HepG2 (cell line): Measurements from ENCODE around the gene KRTDAP. TPM values are rescaled to one million over a fixed set of nuclear protein-coding genes. Genes with fewer than 3 reads are reported as not detected.

ENCODE experiments used
- ATAC-seq: fragments of 200-7000 bp; cut with Tn5 transposase; 3 replicates; pipeline ENCODE4 v1.9.1; 2020; ENCODE audit warnings: mild to moderate bottlenecking, moderate library complexity
- BruUV-seq: library from RNA; stranded (reverse); fragments of 400-500 nt; replicated peaks from 2 replicates; lab custom pipeline; 2021; lab: Mats Ljungman, UMichigan
- CTCF ChIA-PET: fragments of 300-600 bp; formaldehyde crosslinking; extraction: SDS; loops from one replicate; lab custom pipeline; 2021; ENCODE audit warnings: low total read pairs, inconsistent platforms, low intra/inter-chr PET ratio; lab: Yijun Ruan, JAX
- POLR2A ChIA-PET: fragments of 350-600 bp; sonication (Branson Sonifier 250); formaldehyde crosslinking; loops from one replicate; lab custom pipeline; 2020; ENCODE audit warnings: antibody characterized with exemption, inconsistent platforms; lab: Yijun Ruan, JAX
- DNase-seq: peaks from one replicate; pipeline ENCODE4 v3.0.0-alpha.2; 2015; ENCODE audit warnings: low spot score
- FAIRE-seq: peaks from 3 replicates; lab custom pipeline; 2011; peaks lifted over from hg19 to GRCh38; lab: Jason Lieb, UNC
- H2AFZ ChIP-seq: one replicate; pipeline ENCODE4 v1.6.1; 2011; ENCODE audit warnings: low read length, inconsistent platforms
- H3K27ac ChIP-seq: fragments of 300-600 bp; 3 replicates; pipeline ENCODE4 v1.8.0; 2011; ENCODE audit warnings: mixed run types, mild to moderate bottlenecking, mixed read lengths, low read length, inconsistent platforms; ENCODE audit not compliant: insufficient read depth; ENCODE audit errors: extremely low read length
- H3K27me3 ChIP-seq, 2 experiments: fragments of 200-600 bp in 1 of 2; 2 replicates in 1 of 2; 3 replicates in 1 of 2; pipeline versions ENCODE4 v1.6.0 to v1.8.0; 2011; ENCODE audit warnings: low read length in 2 of 2, mild to moderate bottlenecking in 2 of 2, moderate library complexity in 2 of 2, inconsistent platforms in 1 of 2; ENCODE audit not compliant: insufficient read depth in 2 of 2, control insufficient read depth in 1 of 2
- H3K36me3 ChIP-seq, 2 experiments: fragments of 200-600 bp in 1 of 2; replicated peaks in 1 of 2; 2 replicates in 1 of 2; 3 replicates in 1 of 2; pipeline versions ENCODE4 v1.5.1 to v1.8.0; 2011; ENCODE audit warnings: low read length in 2 of 2, inconsistent platforms in 1 of 2; ENCODE audit not compliant: insufficient read depth in 2 of 2, control insufficient read depth in 1 of 2
- H3K4me1 ChIP-seq: 2 replicates; pipeline ENCODE4 v1.5.1; 2012; ENCODE audit warnings: low read length, inconsistent platforms; ENCODE audit not compliant: insufficient read depth
- H3K4me2 ChIP-seq: 2 replicates; pipeline ENCODE4 v1.6.0; 2011; ENCODE audit warnings: low read depth, low read length, inconsistent platforms
- H3K4me3 ChIP-seq, 3 experiments: fragments of 200-600 bp in 1 of 3; sonication (generic), shearing (Covaris generic) in 1 of 3; replicated peaks in 1 of 3; 2 replicates each; pipeline ENCODE4 v1.5.1; 2011 to 2016; ENCODE audit warnings: low read length in 3 of 3, inconsistent platforms in 2 of 3, low read depth in 2 of 3, mild to moderate bottlenecking in 2 of 3, control low read depth in 1 of 3, mixed read lengths in 1 of 3; ENCODE audit not compliant: insufficient read depth in 1 of 3
- H3K79me2 ChIP-seq: one replicate; pipeline ENCODE4 v1.6.1; 2011; ENCODE audit warnings: low read length, inconsistent platforms; ENCODE audit not compliant: insufficient read depth
- H3K9ac ChIP-seq: 2 replicates; pipeline ENCODE4 v1.6.0; 2011; ENCODE audit warnings: mild to moderate bottlenecking, low read depth, low read length, inconsistent platforms; ENCODE audit not compliant: insufficient read depth
- H3K9me3 ChIP-seq: 2 replicates; pipeline ENCODE4 v1.5.1; 2012; ENCODE audit warnings: mild to moderate bottlenecking, low read length
- H4K20me1 ChIP-seq: 2 replicates; pipeline ENCODE4 v1.6.0; 2011; ENCODE audit warnings: inconsistent platforms, mild to moderate bottlenecking, low read length, moderate library complexity; ENCODE audit not compliant: insufficient read depth
- GZF1 ChIP-seq: sonication (generic); formaldehyde crosslinking; IDR thresholded peaks from 2 replicates; pipeline ENCODE4 v1.5.1; 2020; ENCODE audit warnings: mild to moderate bottlenecking, missing genetic modification reagents
- KLF15 ChIP-seq: sonication (generic); formaldehyde crosslinking; IDR thresholded peaks from 2 replicates; pipeline ENCODE4 v1.8.1; 2023; ENCODE audit warnings: borderline replicate concordance, mild to moderate bottlenecking, inconsistent platforms, missing genetic modification reagents, mixed read lengths
- MATR3 ChIP-seq: sonication (generic); formaldehyde crosslinking; IDR thresholded peaks from 2 replicates; pipeline ENCODE4 v1.4.0; 2020; ENCODE audit warnings: missing genetic modification reagents
- MED8 ChIP-seq: sonication (generic); formaldehyde crosslinking; IDR thresholded peaks from 2 replicates; pipeline ENCODE4 v1.8.1; 2023; ENCODE audit warnings: mild to moderate bottlenecking, missing genetic modification reagents; ENCODE audit not compliant: insufficient replicate concordance
- NKX3-1 ChIP-seq: sonication (generic); formaldehyde crosslinking; IDR thresholded peaks from 2 replicates; pipeline ENCODE4 v1.5.0; 2020; ENCODE audit warnings: missing genetic modification reagents
- RBAK ChIP-seq: sonication (generic); formaldehyde crosslinking; IDR thresholded peaks from 2 replicates; pipeline ENCODE4 v1.5.1; 2020; ENCODE audit warnings: mild to moderate bottlenecking, missing genetic modification reagents
- SSRP1 ChIP-seq: IDR thresholded peaks from 2 replicates; pipeline ENCODE4 v1.6.1; 2016; ENCODE audit warnings: control low read depth
- STAG1 ChIP-seq: sonication (generic); formaldehyde crosslinking; IDR thresholded peaks from 2 replicates; pipeline ENCODE4 v1.4.0; 2020; ENCODE audit warnings: missing genetic modification reagents
- TOPORS ChIP-seq: sonication (generic); formaldehyde crosslinking; IDR thresholded peaks from 2 replicates; pipeline ENCODE4 v1.8.0; 2023; ENCODE audit warnings: mild to moderate bottlenecking, missing genetic modification reagents
- ZBTB8A ChIP-seq: sonication (generic); formaldehyde crosslinking; IDR thresholded peaks from 2 replicates; pipeline ENCODE4 v1.4.0; 2020; ENCODE audit warnings: mild to moderate bottlenecking, low read depth, missing genetic modification reagents, borderline replicate concordance
- ZNF550 ChIP-seq: sonication (generic); formaldehyde crosslinking; IDR thresholded peaks from 2 replicates; pipeline ENCODE4 v1.4.0; 2020; ENCODE audit warnings: mild to moderate bottlenecking, missing genetic modification reagents, borderline replicate concordance
- WGBS: methylation state at CpG from one replicate; pipeline ENCODE4 v1.1.6; 2017; ENCODE audit warnings: low lambda C conversion rate; 5-methylcytosine and 5-hydroxymethylcytosine counted together
- in situ Hi-C: cut with HindIII; loops from 2 replicates; pipeline ENCODE4 v1.10.0; 2017; ENCODE audit warnings: low pct_unique_long_range_greater_than_20kb; ENCODE audit not compliant: extremely low pct_ligation_motif_present
- intact Hi-C: fragments of 100-400 bp; cut with micrococcal nuclease; formaldehyde crosslinking; loops from one replicate; pipeline ENCODE4 v1.10.0; 2022; ENCODE audit not compliant: unreplicated experiment
- polyA plus RNA-seq, 8 experiments: library from polyadenylated mRNA; depleted of rRNA in 3 of 8; stranded (reverse) in 7 of 8; unstranded in 1 of 8; fragments of >200 nt; fragmentation: Illumina TruSeq in 4 of 8; extraction: Trizol in 4 of 8; gene quantifications; 2 replicates each; pipeline versions ENCODE4 v1.2.1 to v1.2.3, GENCODE V29; 2011 to 2016; ENCODE audit warnings: low read depth in 4 of 8, missing spikeins in 1 of 8, mixed read lengths in 1 of 8; ENCODE audit not compliant: insufficient read depth in 1 of 8
- total RNA-seq, 5 experiments: library from RNA; depleted of rRNA; stranded (reverse); fragments of >200 nt; fragmentation: Illumina TruSeq; extraction: Trizol; gene quantifications; 2 replicates each; pipeline ENCODE4 v1.2.3, GENCODE V29; 2016; ENCODE audit warnings: low read depth in 1 of 5
- TF ChIP-seq, protein P1 (sequence below): fragments of 450-650 bp; IDR thresholded peaks from 2 replicates; pipeline ENCODE4 v1.6.1; 2016
- TF ChIP-seq, protein P2 (sequence below): sonication (generic); formaldehyde crosslinking; IDR thresholded peaks from 2 replicates; pipeline ENCODE4 v1.5.1; 2020; ENCODE audit warnings: missing genetic modification reagents, mild to moderate bottlenecking, borderline replicate concordance
- TF ChIP-seq, protein P3 (sequence below): sonication (generic); formaldehyde crosslinking; IDR thresholded peaks from 2 replicates; pipeline ENCODE4 v1.4.0; 2020; ENCODE audit warnings: missing genetic modification reagents, mild to moderate bottlenecking, borderline replicate concordance
- TF ChIP-seq, protein P4 (sequence below): sonication (generic); formaldehyde crosslinking; conservative IDR thresholded peaks from 2 replicates; pipeline ENCODE4 v1.4.0; 2020; ENCODE audit warnings: missing genetic modification reagents

KRTDAP gene
- total and polyA plus RNA-seq, 2 of the 13 experiments (the other 11 are each of a cell fraction or from before 2014, with no cell fraction given), result 0.86 to 1.5 TPM

DNA sequence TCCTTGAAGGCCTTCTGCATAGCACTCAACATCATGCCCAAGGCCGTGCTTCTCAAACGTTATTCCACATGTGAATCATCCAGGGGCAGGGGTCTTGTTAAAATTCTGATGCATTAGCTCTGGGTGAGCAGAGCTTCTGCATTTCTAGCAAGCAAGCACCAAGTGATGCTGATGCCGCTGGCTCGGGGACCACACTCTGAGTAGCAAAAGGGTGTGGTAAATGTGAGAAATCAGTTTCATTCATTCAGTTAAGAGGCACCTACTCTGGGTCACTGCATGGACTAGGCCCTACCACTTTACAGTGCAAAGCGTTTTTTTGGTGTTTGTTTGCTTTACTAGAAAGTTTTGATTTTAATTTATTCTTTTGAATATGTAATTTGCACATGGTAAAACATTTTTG lies 7.2 kb downstream of the KRTDAP start:
- intact Hi-C loops (no loop called here), in situ Hi-C loops (no loop called here)
- BruUV-seq, result no TSS peak
- ATAC-seq, result no peak
- H3K27ac ChIP-seq, result no peak overlapping the region
- 35% methylated on average over 5 of the region's 5 CpGs for WGBS
- H2AFZ ChIP-seq, result no peak overlapping the region
- peaks cover 50% of the 10 kb centered on the region for H3K4me1 ChIP-seq
- no peak overlapping the region for H3K4me3 ChIP-seq
- ChIA-PET POLR2A (no interaction called here), CTCF (no interaction called here)
- H3K4me2 ChIP-seq, result no peak overlapping the region
- H3K9me3 ChIP-seq, result no peaks in the 10 kb centered on the region
- no peaks in the 10 kb centered on the region for H3K27me3 ChIP-seq
- H3K36me3 ChIP-seq, result no peaks in the 10 kb centered on the region
- no peaks in the 10 kb centered on the region for H4K20me1 ChIP-seq
- no peak for FAIRE-seq
- no peaks in the 10 kb centered on the region for H3K79me2 ChIP-seq
- no peak overlapping the region for H3K9ac ChIP-seq
- DNase-seq, result no peak
- TF ChIP-seq, protein P1, sequence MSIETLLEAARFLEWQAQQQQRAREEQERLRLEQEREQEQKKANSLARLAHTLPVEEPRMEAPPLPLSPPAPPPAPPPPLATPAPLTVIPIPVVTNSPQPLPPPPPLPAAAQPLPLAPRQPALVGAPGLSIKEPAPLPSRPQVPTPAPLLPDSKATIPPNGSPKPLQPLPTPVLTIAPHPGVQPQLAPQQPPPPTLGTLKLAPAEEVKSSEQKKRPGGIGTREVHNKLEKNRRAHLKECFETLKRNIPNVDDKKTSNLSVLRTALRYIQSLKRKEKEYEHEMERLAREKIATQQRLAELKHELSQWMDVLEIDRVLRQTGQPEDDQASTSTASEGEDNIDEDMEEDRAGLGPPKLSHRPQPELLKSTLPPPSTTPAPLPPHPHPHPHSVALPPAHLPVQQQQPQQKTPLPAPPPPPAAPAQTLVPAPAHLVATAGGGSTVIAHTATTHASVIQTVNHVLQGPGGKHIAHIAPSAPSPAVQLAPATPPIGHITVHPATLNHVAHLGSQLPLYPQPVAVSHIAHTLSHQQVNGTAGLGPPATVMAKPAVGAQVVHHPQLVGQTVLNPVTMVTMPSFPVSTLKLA, result no peak
- TF ChIP-seq, protein P2, sequence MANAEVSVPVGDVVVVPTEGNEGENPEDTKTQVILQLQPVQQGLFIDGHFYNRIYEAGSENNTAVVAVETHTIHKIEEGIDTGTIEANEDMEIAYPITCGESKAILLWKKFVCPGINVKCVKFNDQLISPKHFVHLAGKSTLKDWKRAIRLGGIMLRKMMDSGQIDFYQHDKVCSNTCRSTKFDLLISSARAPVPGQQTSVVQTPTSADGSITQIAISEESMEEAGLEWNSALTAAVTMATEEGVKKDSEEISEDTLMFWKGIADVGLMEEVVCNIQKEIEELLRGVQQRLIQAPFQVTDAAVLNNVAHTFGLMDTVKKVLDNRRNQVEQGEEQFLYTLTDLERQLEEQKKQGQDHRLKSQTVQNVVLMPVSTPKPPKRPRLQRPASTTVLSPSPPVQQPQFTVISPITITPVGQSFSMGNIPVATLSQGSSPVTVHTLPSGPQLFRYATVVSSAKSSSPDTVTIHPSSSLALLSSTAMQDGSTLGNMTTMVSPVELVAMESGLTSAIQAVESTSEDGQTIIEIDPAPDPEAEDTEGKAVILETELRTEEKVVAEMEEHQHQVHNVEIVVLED, result no peak
- no peak for TF ChIP-seq SSRP1 (CRISPR knock-in tag)
- TF ChIP-seq MED8 (CRISPR knock-in tag), result no peak
- no peak for TF ChIP-seq MATR3 (CRISPR knock-in tag)
- no peak for TF ChIP-seq KLF15 (CRISPR knock-in tag)
- TF ChIP-seq RBAK (CRISPR knock-in tag), result no peak
- no peak for TF ChIP-seq STAG1 (CRISPR knock-in tag)
- TF ChIP-seq TOPORS (CRISPR knock-in tag), result no peak
- TF ChIP-seq, protein P3, sequence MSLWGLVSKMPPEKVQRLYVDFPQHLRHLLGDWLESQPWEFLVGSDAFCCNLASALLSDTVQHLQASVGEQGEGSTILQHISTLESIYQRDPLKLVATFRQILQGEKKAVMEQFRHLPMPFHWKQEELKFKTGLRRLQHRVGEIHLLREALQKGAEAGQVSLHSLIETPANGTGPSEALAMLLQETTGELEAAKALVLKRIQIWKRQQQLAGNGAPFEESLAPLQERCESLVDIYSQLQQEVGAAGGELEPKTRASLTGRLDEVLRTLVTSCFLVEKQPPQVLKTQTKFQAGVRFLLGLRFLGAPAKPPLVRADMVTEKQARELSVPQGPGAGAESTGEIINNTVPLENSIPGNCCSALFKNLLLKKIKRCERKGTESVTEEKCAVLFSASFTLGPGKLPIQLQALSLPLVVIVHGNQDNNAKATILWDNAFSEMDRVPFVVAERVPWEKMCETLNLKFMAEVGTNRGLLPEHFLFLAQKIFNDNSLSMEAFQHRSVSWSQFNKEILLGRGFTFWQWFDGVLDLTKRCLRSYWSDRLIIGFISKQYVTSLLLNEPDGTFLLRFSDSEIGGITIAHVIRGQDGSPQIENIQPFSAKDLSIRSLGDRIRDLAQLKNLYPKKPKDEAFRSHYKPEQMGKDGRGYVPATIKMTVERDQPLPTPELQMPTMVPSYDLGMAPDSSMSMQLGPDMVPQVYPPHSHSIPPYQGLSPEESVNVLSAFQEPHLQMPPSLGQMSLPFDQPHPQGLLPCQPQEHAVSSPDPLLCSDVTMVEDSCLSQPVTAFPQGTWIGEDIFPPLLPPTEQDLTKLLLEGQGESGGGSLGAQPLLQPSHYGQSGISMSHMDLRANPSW (CRISPR knock-in tag), result no peak
- no peak for TF ChIP-seq NKX3-1 (CRISPR knock-in tag)
- TF ChIP-seq, protein P4, sequence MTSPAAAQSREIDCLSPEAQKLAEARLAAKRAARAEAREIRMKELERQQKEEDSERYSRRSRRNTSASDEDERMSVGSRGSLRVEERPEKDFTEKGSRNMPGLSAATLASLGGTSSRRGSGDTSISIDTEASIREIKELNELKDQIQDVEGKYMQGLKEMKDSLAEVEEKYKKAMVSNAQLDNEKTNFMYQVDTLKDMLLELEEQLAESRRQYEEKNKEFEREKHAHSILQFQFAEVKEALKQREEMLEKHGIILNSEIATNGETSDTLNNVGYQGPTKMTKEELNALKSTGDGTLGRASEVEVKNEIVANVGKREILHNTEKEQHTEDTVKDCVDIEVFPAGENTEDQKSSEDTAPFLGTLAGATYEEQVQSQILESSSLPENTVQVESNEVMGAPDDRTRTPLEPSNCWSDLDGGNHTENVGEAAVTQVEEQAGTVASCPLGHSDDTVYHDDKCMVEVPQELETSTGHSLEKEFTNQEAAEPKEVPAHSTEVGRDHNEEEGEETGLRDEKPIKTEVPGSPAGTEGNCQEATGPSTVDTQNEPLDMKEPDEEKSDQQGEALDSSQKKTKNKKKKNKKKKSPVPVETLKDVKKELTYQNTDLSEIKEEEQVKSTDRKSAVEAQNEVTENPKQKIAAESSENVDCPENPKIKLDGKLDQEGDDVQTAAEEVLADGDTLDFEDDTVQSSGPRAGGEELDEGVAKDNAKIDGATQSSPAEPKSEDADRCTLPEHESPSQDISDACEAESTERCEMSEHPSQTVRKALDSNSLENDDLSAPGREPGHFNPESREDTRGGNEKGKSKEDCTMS, result no peak
- no peak for TF ChIP-seq GZF1 (CRISPR knock-in tag)
- no peak for TF ChIP-seq ZBTB8A
- no peak for TF ChIP-seq ZNF550 (CRISPR knock-in tag)
